Eye (tissue), 1 donor: ENCODE measurements around the gene GOLGA6L6.
"Not testable (repeated sequence)": the region's sequence is repeated elsewhere in the genome, so short reads cannot be mapped to it uniquely, and the experiment has no call there.

Experiments
- DNase-seq: peaks from one replicate; pipeline ENCODE4 v3.0.0-alpha.2; 2015

The GOLGA6L6 gene

DNA sequence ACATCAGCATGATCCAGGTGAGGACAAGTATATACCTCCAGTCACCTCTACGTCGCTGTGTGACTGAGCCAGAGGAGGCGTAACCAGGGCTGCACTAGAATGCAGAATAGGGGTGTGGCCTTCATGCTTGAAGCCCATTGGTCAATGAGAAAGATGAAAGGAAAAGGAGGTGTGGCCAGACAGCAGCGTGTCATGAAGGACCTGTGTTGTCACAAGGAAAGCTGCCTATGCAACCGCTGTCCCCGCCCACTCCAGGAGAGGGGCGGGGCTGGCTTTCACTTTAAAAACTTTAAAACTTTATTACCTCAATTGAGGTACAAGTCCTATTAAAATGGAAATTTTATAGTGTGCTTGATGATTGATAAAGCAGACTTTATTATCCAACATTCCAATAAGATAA is at the start of gene GOLGA6L6:
GOLGA6L6 (minus strand) TSS at position 101 of the 400 bp plus-strand sequence; CDS start at position 10, 91 bp downstream.
- not testable (repeated sequence) for DNase-seq

GRCh38 chr15:20590069-20590468 is 48.5 kb upstream of the GOLGA6L6 start:
- not testable (repeated sequence) for DNase-seq

DNA sequence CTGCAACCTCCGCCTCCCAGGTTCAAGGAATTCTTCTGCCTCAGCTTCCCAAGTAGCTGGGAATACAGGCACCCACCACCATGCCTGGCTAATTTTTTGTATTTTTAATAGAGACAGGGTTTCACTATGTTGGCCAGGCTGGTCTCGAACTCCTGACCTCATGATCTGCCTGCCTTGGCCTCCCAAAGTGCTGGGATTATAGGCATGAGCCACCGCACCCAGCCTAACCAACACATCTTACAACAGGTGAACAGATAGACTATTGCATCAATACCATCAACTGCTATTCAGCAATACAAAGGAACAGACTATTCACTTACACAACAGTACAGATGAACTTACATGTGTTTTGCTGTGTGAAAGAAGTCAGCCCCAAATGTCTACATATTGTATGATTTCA is 45.2 kb upstream of the GOLGA6L6 start:
- not testable (repeated sequence) for DNase-seq

- DNase-seq = not testable (repeated sequence)
Measured at GRCh38 chr15:20582726-20583115, 41.1 kb upstream of the GOLGA6L6 start.

DNA sequence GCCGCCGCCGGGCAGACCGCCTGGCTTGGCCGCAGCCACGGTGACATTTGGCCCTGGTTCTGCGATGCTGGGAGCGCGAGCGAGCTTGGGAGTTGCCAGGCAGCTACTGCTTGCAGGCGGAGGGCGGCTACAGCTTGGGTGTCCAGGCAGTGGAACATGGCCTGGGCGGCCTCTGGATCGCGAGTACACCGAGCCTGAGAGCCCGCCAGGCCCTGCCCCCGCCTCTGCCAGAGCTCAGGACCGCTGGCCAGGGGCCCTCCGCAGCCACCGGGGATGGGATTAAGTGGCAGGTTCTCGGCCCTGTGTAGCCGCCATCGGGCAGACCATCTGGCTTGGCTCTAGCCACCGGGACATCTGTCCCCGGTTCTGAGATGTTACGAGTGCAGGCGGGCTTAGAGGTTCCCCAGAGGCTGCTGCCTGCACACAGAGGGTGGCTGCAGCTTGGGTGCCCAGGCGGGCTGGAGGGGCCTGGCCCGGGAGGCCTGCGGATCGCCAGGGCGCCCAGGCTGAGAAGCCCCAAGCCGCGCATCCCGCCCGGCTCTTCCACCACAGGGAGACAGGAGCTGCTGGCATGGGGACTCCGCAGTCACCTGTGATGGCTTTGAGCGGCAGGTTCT is 40.6 kb upstream of the GOLGA6L6 start:
- DNase-seq = not testable (repeated sequence)

DNA sequence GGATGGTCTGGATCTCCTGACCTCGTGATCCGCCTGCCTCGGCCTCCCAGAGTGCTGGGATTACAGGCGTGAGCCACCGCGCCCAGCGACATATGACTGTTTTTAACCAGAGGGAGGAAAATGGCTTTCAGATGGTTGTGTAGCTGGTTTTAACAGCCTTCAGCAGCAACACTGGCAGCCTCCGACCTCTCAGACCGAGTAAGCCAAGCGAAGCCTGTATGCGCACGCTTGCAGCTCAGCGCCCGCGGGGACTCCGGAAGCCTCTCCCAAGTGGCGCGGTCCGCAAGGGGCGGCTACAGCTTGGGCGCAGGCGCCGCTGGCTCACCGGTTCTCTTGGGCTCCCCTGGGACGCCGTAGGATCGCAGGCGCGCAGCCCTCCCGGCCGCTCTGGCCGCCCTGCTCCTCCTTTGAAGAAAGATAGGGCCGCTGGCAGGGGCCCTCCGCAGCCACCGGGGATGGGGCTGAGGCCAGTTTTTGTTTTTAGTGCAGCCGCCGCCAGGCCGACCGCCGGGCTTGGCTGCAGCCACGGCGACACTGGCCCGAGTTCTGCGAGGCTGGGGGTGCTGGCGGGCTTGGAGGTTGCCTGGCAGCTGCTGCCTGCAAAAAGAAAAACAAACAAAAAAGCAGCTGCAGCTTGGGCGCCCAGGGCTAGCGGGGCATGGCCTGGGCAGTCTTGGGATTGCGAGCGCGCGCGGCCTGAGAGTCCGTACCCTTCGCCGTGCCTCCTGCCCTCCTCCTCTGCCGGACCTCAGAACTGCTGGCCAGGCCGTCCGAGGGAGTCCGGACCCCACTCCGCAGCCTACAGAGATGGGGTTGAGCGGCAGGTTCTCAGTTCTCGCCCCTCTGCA is 39.9 kb upstream of the GOLGA6L6 start:
- not testable (repeated sequence) for DNase-seq

DNA sequence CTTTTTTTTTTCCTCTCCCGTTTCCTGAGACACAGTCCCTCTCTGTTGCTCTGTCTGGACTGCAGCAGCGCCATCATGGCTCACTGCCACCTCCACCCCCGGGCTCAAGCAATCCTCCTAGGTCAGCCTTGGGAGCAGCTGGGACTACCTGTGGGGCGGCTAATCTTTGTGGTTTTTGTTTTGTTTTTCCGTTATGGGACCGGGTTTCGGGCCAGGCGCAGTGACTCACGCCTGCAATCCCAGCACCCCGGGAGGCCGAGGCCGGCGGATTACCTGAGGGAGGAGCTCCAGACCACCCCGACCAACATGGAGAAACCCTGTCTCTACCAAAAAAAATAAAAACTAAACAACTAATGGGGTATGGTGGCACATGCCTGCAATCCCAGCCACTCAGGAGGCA is 38.1 kb upstream of the GOLGA6L6 start:
- DNase-seq = not testable (repeated sequence)

GRCh38 chr15:20551289-20551688 is 9.7 kb upstream of the GOLGA6L6 start:
- DNase-seq = not testable (repeated sequence)

- not testable (repeated sequence) for DNase-seq
Measured at GRCh38 chr15:20505926-20506658, 35.5 kb downstream of the GOLGA6L6 start.

- not testable (repeated sequence) for DNase-seq
Measured at GRCh38 chr15:20502839-20503238, 38.8 kb downstream of the GOLGA6L6 start.

GRCh38 chr15:20501512-20502222 is 39.9 kb downstream of the GOLGA6L6 start:
- not testable (repeated sequence) for DNase-seq

- DNase-seq = not testable (repeated sequence)
Measured at GRCh38 chr15:20497781-20498180, 43.8 kb downstream of the GOLGA6L6 start.

- not testable (repeated sequence) for DNase-seq
Measured at GRCh38 chr15:20493035-20493434, 48.6 kb downstream of the GOLGA6L6 start.

GRCh38 chr15:20492598-20492997 is 49.0 kb downstream of the GOLGA6L6 start:
- DNase-seq = not testable (repeated sequence)

GRCh38 chr15:20489320-20489719 is 52.3 kb downstream of the GOLGA6L6 start:
- DNase-seq = not testable (repeated sequence)
